Ishikawa (cell line): ENCODE data around the gene FMOD.

ENCODE experiments used
- CEBPB ChIP-seq: IDR thresholded peaks from 2 replicates; pipeline ENCODE4 v1.6.1; 2012
- CREB1 ChIP-seq: IDR thresholded peaks from 2 replicates; pipeline ENCODE4 v1.6.1; 2012; ENCODE audit warnings: low read depth
- EGR1 ChIP-seq: IDR thresholded peaks from 2 replicates; pipeline ENCODE4 v1.6.1; 2012
- EP300 ChIP-seq: IDR thresholded peaks from 2 replicates; pipeline ENCODE4 v1.6.1; 2012; ENCODE audit warnings: borderline replicate concordance
- FOXM1 ChIP-seq: IDR thresholded peaks from 2 replicates; pipeline ENCODE4 v1.6.1; 2012; ENCODE audit warnings: low read depth, borderline replicate concordance
- NFIC ChIP-seq: IDR thresholded peaks from 2 replicates; pipeline ENCODE4 v1.6.1; 2012
- RAD21 ChIP-seq: IDR thresholded peaks from 2 replicates; pipeline ENCODE4 v1.6.1; 2012; ENCODE audit warnings: low read depth
- REST ChIP-seq: IDR thresholded peaks from 2 replicates; pipeline ENCODE4 v1.6.1; 2012; ENCODE audit warnings: low read depth, mild to moderate bottlenecking
- TAF1 ChIP-seq: IDR thresholded peaks from 2 replicates; pipeline ENCODE4 v1.6.1; 2012; ENCODE audit warnings: low read depth, mild to moderate bottlenecking
- TCF12 ChIP-seq: IDR thresholded peaks from 2 replicates; pipeline ENCODE4 v1.6.1; 2012; ENCODE audit warnings: low read depth
- TEAD4 ChIP-seq: IDR thresholded peaks from 2 replicates; pipeline ENCODE4 v1.6.1; 2012
- USF1 ChIP-seq: IDR thresholded peaks from 2 replicates; pipeline ENCODE4 v1.6.1; 2012
- YY1 ChIP-seq: IDR thresholded peaks from 2 replicates; pipeline ENCODE4 v1.6.1; 2012; ENCODE audit warnings: low read depth
- ZBTB7A ChIP-seq: IDR thresholded peaks from 2 replicates; pipeline ENCODE4 v1.6.1; 2012; ENCODE audit warnings: low read depth
- TF ChIP-seq, protein P1 (sequence below): IDR thresholded peaks from 2 replicates; pipeline ENCODE4 v1.6.1; 2012

The FMOD gene

GRCh38 chr1:203359010-203359571 lies 8.2 kb upstream of the FMOD start:
- TF ChIP-seq TEAD4 (no peak), CEBPB (no peak), USF1 (no peak), NFIC (no peak), ZBTB7A (no peak), REST (no peak)

DNA sequence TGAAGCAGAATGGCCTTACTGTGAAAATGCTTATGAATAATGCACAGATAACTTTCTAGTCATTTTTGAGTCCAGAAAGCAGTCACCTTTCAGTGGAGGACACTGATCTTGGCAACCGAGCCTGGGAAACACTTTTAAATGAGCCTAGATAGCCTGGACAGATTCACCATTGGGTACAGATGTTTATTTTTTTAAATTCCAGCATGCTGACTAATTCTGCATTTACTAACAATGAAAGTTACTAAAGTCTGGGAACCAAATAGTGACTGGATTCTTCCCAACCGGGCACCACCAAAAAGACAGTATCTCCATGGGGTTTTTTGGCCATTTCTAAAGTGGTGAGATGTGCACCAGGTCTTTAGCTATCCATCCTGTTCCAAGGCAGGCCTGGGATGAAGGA lies 3.3 kb upstream of the FMOD start:
- TF ChIP-seq RAD21 (no peak), EP300 (no peak), CREB1 (no peak), EGR1 (no peak), TAF1 (no peak), TCF12 (no peak), USF1 (no peak), NFIC (no peak), YY1 (no peak), ZBTB7A (no peak), CEBPB (no peak), TEAD4 (no peak), FOXM1 (no peak), REST (no peak)
- TF ChIP-seq, protein P1, sequence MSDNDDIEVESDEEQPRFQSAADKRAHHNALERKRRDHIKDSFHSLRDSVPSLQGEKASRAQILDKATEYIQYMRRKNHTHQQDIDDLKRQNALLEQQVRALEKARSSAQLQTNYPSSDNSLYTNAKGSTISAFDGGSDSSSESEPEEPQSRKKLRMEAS: no peak

DNA sequence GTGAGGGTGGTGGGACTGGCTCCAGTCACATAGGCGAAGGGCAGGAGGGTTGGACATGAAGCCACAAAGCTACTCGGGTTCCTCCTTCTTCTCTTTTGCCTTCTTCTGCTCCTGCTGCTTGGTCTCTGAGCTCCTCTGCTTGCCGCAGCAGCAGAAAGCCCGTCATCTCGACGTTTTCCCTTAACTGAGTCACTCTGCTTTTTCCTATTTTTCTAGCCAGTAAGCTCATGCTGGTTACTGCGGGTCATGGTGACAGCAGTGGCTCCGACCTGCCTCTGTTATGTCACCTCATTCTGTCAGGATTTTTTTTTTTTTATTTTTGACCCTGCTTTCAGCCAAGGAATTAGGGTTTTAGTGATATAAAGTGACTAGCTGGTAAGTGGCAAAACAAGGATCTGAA lies 2.6 kb upstream of the FMOD start:
- TF ChIP-seq YY1 (no peak), ZBTB7A (no peak), EGR1 (no peak)

- TF ChIP-seq USF1: no peak
- TF ChIP-seq ZBTB7A: no peak
- TF ChIP-seq YY1: no peak
- no peak for TF ChIP-seq NFIC
- TF ChIP-seq, protein P1: no peak
- TF ChIP-seq CREB1: no peak
- no peak for TF ChIP-seq EGR1
- no peak for TF ChIP-seq TAF1
- TF ChIP-seq FOXM1: no peak
- no peak for TF ChIP-seq RAD21
- TF ChIP-seq TEAD4: no peak
- no peak for TF ChIP-seq CEBPB
- TF ChIP-seq EP300: no peak
- TF ChIP-seq TCF12: no peak
These were observed 973 bp downstream of the FMOD start for GRCh38 chr1:203349773-203350524.

- TF ChIP-seq, protein P1: no peak
- TF ChIP-seq EP300: no peak
- TF ChIP-seq CEBPB: no peak
- TF ChIP-seq NFIC: no peak
- TF ChIP-seq CREB1: no peak
- no peak for TF ChIP-seq RAD21
- TF ChIP-seq EGR1: no peak
These were observed 1.8 kb downstream of the FMOD start for GRCh38 chr1:203349166-203349565.
